ENCODE results near the gene BABAM2. TPM values are rescaled to one million over a fixed set of nuclear protein-coding genes. Genes with fewer than 3 reads are reported as not detected.

Gene BABAM2
- total RNA-seq, 3 donors from 2014 or later (not counting 1 experiment from before 2014, with no cell fraction given), result 54.6 to 66.1 (median 59.5) TPM

GRCh38 chr2:28366496-28367282, 476.2 kb downstream of the BABAM2 start:
- intact Hi-C loops (cut with micrococcal nuclease), result no loop called here
- H3K27me3 Mint-ChIP-seq (ENCODE audit: low read depth in 2 of 2), result no peaks in the 10 kb centered on the region
- 5% methylated on average over 15 of the region's 19 CpGs for WGBS (ENCODE audit: insufficient coverage)

GRCh38 chr2:28367667-28368356, 477.3 kb downstream of the BABAM2 start:
- no peak for TF ChIP-seq CTCF (IDR thresholded peaks at IDR 0.05)
- H3K9me3 ChIP-seq (ENCODE audit: control insufficient read depth, insufficient read depth, low read length), result no peaks in the 10 kb centered on the region
- H3K27ac Mint-ChIP-seq, result peak overlapping the region; percentile 82 to 95
- peaks cover 51 to 66% of the 10 kb centered on the region in 2 donors for H3K4me1 Mint-ChIP-seq
- DNase-seq (no peak), ATAC-seq (no peak)
- H3K4me3 Mint-ChIP-seq, result peak overlapping the region; percentile 58
- H3K27ac ChIP-seq (ENCODE audit: low read length), result no peak overlapping the region
- H3K27me3 ChIP-seq (ENCODE audit: control insufficient read depth, insufficient read depth, low read length), result no peaks in the 10 kb centered on the region
- H3K4me3 ChIP-seq (ENCODE audit: low read length), result no peak overlapping the region
- H3K9me3 Mint-ChIP-seq, result no peaks in the 10 kb centered on the region
- H3K36me3 ChIP-seq (ENCODE audit: control insufficient read depth, insufficient read depth, low read length), result no peaks in the 10 kb centered on the region
- H3K4me1 ChIP-seq (ENCODE audit: control insufficient read depth, insufficient read depth, low read length), result peaks cover 61% of the 10 kb centered on the region
- intact Hi-C loops (cut with micrococcal nuclease), result no loop called here
- H3K36me3 Mint-ChIP-seq, result no peaks in the 10 kb centered on the region
- WGBS (ENCODE audit: insufficient coverage), result 85% methylated on average over 19 of the region's 19 CpGs
- H3K27me3 Mint-ChIP-seq (ENCODE audit: low read depth in 2 of 2), result no peaks in the 10 kb centered on the region

More at GRCh38 chr2:28366496-28367282, 476.2 kb downstream of the BABAM2 start:
- H3K36me3 Mint-ChIP-seq, result no peaks in the 10 kb centered on the region
- Histone ChIP-seq H3K4me1 (ENCODE audit: control insufficient read depth, insufficient read depth, low read length) (peaks cover 71% of the 10 kb centered on the region), H3K9me3 (ENCODE audit: control insufficient read depth, insufficient read depth, low read length) (no peaks in the 10 kb centered on the region), H3K27ac (ENCODE audit: low read length) (peak overlapping the region; percentile 88), H3K4me3 (ENCODE audit: low read length) (no peak overlapping the region), H3K27me3 (ENCODE audit: control insufficient read depth, insufficient read depth, low read length) (no peaks in the 10 kb centered on the region), H3K36me3 (ENCODE audit: control insufficient read depth, insufficient read depth, low read length) (no peaks in the 10 kb centered on the region)
- no peak for TF ChIP-seq CTCF (IDR thresholded peaks at IDR 0.05)
- no peaks in the 10 kb centered on the region for H3K9me3 Mint-ChIP-seq
- peaks cover 61 to 68% of the 10 kb centered on the region in 2 donors for H3K4me1 Mint-ChIP-seq
- H3K4me3 Mint-ChIP-seq, result peak overlapping the region; percentile 85
- ATAC-seq, result peak; percentile 75 to 90 (median 86)
- H3K27ac Mint-ChIP-seq, result peak overlapping the region; percentile 82 to 95
- peak; percentile 45 to 84 for DNase-seq

GRCh38 chr2:28368357-28368798, 477.8 kb downstream of the BABAM2 start:
- 98% methylated on average over 9 of the region's 9 CpGs for WGBS (ENCODE audit: insufficient coverage)
- no peaks in the 10 kb centered on the region for H3K27me3 Mint-ChIP-seq (ENCODE audit: low read depth in 2 of 2)
- H3K9me3 Mint-ChIP-seq, result no peaks in the 10 kb centered on the region
- H3K4me1 Mint-ChIP-seq, result peaks cover 54 to 66% of the 10 kb centered on the region in 2 donors
- DNase-seq (no peak), ATAC-seq (no peak)
- intact Hi-C loops (cut with micrococcal nuclease), result no loop called here
- H3K4me3 Mint-ChIP-seq, result no peak overlapping the region
- Histone ChIP-seq H3K9me3 (ENCODE audit: control insufficient read depth, insufficient read depth, low read length) (no peaks in the 10 kb centered on the region), H3K27me3 (ENCODE audit: control insufficient read depth, insufficient read depth, low read length) (no peaks in the 10 kb centered on the region), H3K27ac (ENCODE audit: low read length) (no peak overlapping the region), H3K36me3 (ENCODE audit: control insufficient read depth, insufficient read depth, low read length) (no peaks in the 10 kb centered on the region), H3K4me1 (ENCODE audit: control insufficient read depth, insufficient read depth, low read length) (peaks cover 56% of the 10 kb centered on the region), H3K4me3 (ENCODE audit: low read length) (no peak overlapping the region)
- H3K27ac Mint-ChIP-seq, result no peak overlapping the region
- no peak for TF ChIP-seq CTCF (IDR thresholded peaks at IDR 0.05)
- H3K36me3 Mint-ChIP-seq, result no peaks in the 10 kb centered on the region
